Measurements from ENCODE around the gene SH3BP1.
A peak's percentile ranks its signal among the peaks of the same experiment; 100 is the strongest.
"Not testable (repeated sequence)": the region's sequence is repeated elsewhere in the genome, so short reads cannot be mapped to it uniquely, and the experiment has no call there.

SH3BP1 gene

DNA sequence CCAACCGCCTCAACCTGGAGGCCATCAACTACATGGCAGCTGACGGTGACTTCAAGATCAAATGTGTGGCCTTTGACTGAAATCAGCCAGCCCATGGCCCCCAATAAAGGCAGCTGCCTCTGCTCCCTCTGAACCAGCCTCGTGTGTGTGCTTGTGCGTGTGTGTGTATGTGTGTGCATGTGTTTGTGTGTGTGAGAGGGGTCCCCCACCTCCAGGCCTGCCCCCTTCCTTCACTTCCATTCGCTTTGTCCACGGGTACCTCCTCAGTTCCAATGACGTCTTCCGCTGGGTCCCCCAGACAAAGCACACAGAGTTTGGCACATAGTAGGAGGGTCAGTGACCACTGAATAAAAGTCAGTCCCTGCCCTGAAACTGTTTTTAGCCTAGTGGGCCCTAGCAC is 40.2 kb downstream of the SH3BP1 start:
- DNase-seq (ENCODE audit: low spot score), result no peak

DNA sequence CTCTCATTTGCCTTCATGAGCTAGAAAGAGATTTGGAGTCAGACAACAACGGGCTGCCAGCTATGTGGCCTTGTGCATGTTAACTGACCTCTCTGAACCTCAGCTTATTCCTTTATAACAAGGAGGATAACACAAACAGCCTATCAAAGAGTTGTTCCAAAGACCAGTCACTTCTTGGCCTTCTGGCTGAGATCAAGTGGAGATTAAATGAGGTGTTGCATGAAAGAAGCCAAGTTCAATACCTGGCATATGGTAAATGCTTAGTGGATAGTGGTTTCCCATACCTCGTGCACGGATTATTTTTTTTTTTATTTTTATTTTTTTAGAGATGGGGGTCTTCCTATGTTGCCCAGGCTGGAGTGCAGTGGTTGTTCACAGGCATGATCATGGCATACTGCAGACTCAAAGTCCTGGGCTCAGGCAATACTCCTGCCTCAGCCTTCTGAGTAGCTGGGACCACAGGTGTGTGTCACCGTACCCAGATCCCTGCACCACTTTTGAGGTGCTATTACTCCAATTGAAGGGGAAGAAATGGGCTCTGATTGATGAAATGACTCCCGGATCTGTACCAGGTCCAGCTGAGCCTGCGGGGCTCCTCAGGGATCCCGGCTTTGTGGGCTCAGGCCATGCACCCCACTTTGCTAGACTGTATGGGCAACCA is 40.9 kb downstream of the SH3BP1 start:
- DNase-seq (ENCODE audit: low spot score), result no peak

DNA sequence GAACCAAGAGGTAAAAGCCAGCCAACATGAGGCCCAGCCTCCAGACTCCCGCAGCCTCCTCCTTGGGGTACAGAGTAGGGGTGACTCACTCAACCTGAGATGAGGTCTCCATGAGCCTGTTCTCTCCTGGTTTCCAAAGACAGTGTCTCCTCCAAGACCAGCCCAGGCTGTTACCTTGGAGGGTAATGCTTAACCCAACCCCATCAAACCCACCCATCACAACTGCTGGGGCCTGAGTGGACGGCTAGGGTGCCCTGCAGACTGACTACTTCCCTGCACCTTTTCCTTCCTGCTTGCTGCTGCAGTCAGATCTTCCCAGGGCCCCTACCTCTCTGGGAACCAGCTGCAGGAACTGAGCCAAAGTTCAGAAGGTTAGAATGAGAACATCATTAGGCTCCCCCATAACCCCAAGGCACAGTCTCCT is 41.5 kb downstream of the SH3BP1 start:
- DNase-seq (ENCODE audit: low spot score), result no peak

DNA sequence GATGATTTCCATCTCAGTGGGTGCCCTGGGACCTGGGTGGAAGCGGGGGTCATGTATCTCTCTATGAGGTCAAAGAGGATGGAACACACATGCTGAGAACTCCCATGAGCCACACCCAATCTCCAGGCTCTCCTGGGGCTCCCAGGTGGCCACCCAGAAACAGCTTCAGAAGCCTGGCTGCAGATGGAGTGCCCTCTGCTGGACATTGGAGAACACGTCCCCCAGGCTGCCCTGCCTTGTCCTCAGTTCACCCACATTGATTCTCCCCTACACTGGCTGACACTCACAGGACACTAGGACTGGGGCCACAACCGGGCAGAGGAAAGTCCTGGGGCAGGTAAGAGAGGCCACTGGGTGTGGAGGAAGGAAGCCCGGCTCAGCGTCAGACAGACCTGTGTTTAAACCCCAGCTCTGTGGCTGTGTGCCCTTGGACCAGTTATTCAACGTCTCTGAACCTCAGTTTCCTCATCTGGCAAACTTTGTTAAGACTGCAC is 42.1 kb downstream of the SH3BP1 start:
- peak; percentile 74 for DNase-seq (ENCODE audit: low spot score)

DNA sequence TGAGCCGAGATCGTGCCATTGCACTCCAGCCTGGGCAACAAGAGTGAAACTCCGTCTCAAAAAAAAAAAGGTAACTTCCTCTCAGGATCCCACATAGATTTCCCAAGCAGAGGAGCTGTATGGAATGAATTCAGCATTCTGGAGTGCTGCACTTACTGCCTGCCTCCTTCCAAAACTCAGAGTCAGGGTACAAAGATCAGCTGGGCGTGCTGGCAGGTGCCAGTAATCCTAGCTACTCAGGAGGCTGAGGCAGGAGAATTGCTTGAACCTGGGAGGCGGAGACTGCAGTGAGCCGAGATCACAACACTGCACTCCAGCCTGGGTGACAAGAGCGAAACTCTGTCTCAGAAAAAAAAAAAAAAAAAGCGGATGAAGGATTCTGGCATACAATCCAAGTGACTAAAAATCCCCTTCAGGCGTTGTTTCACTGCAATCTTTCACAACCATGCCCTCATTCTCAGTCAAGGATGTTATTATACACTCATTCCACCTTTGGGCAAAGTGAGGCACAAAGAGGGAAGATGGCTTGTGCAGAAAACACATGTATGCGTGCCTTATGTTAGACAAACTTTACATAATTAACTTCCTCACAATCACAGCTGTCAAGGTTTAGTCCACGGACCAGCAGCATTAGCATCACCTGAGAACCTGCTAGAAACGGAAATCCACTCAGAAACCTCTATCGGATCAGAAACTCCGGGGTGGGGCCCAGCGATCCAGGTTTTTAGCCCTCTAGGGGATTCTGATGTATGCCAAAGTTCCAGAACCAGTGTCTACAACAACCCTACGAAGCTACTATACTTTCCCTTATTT is 45.5 kb downstream of the SH3BP1 start:
- no peak for DNase-seq (ENCODE audit: low spot score)

DNA sequence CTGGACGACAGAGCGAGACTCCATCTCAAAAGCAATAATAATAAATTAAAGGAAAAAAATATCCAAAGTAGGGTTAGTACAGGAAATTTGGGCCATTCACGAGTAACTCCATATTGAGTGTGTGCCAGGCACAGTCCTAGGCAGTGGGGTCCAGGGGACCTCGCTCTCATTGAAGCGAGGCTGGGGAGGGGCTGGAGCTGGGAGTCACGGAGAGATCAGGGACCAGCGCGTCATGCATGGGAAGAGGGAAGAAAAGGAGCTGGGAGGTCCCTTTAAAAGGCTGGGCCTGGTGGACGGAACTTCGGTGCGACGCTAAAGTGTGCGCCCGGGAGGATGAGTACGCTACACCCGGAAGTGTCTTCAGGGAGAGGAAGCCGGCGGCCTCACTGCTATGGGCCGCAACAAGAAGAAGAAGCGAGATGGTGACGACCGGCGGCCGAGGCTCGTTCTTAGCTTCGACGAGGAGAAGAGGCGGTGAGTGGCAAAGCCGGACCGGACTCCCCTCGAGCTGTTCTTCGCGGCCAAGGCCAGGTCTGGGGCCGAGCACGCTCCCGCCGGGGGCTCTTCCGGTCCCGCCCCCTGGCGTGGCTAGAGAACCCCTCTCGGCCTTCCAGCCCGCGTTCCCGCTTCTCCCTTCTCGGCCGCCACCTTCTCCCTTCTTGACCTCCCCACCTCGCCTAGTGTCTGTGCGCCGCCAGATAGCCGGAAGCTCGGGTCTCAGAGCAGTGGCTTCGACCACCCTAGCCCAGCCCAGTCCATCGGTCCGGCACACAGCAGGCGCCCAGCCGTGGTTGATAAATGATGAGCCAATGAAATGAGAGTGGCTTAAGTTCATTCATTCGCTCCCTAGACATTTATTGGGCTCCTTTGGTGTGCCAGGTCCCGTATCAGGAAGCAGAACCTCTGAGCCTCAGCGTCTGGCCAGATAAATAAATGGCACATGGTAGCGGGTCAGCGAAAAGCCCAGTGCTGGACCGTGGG is 46.8 kb downstream of the SH3BP1 start, which contains the start of gene NOL12:
Gene NOL12, plus strand, starts transcription at position 342 of the 981 bp plus-strand sequence. Its CDS starts 50 bp downstream, at position 392.
- peak; percentile 83 for DNase-seq (ENCODE audit: low spot score)

DNA sequence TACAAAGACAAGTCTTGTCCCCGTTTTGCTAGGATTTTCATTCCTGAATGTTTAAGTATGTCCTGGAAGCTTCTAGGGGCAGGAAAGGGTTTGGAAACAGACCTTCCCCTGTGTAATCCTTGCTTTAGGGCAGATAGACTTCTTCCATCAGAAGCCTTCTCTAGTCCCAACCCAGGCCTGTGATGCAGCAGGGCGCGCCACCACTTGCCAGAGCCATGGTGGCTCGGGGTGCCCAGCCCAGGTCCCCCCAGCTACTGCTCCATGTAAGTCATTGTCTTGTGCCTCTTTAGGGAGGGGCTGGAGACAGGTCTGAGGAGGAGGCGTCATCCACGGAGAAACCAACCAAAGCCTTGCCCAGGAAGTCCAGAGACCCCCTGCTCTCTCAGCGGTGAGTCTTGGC is 50.9 kb downstream of the SH3BP1 start:
- DNase-seq (ENCODE audit: low spot score), result no peak

DNA sequence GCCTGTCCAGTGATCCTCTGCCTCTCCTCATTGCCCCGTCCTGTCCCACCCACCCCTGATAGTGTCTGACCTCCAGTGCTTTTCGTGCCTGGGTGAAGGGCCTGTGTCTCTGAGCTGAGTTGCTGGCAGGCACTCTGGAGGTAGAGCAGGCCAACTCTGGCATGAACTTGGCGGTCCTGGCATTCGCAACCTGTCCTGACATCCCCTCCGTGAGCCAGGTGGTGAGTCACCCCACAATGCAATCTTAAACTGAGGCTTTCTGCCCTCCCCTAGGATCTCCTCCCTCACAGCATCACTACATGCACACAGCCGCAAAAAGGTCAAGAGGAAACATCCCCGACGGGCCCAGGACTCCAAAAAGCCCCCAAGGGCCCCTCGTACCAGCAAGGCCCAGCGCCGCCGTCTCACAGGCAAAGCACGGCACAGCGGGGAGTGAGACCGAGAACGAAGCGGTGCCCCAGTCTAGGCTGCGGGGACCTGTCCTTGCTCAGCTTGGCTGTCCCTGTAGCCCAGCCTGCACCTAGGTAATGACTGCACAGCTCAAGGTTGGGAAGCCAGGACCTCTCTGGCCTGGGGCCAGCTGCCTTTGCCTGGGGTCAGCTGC is 51.5 kb downstream of the SH3BP1 start:
- DNase-seq (ENCODE audit: low spot score), result no peak

DNA sequence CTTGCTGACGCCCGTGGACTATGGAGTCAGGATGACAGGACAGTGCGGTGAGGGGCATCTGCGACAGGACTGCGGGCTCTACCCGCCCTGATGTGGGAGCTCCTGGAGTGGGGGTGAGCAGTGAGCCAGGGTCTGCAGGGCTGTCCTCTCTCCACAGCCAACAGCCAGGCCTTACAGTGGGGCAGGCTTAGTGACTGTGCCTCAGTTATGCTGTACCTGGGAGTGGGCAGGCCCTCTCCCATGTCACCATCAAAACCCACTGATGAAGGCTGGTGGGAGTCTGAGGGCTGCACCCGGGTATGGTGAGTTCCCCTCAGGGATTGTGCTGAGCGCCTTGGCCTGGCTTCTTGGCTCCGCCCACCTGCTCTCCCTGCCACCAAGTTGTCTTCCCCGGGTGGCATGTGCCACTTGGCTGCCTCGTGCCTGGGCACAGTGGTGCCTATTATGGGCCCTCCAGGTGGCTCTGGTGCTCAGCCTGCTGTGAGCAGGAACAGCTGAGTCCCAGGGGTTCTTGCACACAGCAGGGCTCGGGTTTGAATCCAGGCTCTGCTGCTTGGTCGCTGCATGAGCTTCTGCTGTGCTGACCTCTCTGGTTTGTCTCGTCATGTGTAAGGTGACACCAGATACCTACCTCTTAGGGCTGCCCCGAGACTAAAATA is 53.3 kb downstream of the SH3BP1 start:
- no peak for DNase-seq (ENCODE audit: low spot score)

DNA sequence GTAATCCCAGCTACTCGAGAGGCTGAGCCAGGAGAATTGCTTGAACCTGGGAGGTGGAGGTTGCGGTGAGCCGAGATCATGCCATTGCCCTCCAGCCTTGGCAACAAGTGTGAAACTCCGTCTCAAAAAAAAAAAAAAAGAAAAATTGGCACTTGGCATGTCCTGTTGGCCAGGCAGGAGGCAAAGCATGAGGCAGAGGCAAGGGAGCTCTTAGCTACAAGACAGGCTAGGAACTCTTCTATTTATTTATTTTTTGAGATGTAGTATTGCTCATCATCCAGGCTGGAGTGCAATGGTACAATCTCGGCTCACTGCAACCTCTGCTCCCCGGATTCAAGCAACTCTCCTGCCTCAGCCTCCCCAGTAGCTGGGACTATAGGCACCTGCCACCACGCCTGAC is 54.7 kb downstream of the SH3BP1 start:
- DNase-seq (ENCODE audit: low spot score), result not testable (repeated sequence)

DNA sequence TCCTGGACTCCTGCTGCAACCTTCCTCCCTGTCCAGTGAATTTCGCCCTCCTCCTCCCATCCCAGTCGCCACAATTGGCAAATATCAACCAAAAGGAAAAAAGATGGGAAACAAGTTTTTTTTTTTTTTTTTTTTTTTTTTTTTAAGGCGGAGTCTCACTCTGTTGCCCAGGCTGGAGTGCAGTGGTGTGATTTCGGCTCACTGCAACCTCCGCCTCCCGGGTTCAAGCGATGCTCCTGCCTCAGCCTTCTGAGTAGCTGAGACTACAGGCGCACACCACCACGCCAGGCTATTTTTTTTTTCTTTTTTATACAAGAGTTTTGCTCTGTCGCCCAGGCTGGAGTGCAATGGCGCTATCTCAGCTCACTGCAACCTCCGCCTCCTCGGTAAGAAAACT is 56.8 kb downstream of the SH3BP1 start:
- not testable (repeated sequence) for DNase-seq (ENCODE audit: low spot score)

DNA sequence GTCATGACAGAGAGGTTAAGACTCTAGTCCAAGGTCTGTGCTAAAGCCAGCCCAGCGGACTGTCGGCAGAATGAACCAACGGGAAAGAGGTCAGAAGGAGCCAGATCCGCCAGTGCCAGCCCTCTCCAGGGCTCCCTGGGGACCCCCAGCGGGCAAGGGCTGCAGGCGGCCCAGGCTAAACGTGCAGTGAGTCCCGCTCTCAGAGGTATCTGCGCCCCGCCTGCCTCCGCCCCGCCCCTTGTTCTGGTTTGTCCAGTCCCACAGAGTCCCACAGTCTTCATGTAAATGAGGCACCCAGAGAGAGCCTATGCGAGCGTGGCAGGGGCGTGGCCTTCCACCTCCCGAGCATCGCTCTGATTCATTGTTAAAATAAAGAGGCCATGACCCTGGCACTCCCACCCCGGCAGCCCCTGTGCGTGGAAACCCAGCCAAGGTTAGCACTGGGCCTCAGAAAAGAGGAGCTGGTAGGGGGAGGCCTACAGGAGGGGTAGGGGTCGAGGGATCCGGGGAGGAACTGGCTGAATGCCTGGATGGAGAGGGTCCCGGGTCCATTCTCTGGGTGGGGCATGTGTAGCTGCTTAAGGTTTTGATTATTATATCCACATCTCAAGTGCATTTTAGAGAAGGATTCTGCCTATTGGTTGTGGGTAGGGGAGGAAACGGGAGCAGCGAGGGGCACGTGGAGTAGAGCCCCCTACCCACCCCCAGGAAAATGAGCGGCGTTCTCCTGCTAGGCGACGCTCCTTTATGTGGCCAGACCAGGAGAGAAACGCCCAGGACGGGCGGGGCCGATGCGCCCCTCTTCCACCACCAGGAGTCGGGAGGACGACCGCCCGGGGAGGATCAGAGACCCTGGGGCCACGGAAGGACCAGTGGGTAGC is 57.4 kb downstream of the SH3BP1 start, which contains the start of gene TRIOBP:
Gene TRIOBP, plus strand, starts transcription at position 392 of the 881 bp plus-strand sequence. CDS start 4,318 bp downstream, outside the sequence.
- DNase-seq (ENCODE audit: low spot score), result peak; percentile 91

DNA sequence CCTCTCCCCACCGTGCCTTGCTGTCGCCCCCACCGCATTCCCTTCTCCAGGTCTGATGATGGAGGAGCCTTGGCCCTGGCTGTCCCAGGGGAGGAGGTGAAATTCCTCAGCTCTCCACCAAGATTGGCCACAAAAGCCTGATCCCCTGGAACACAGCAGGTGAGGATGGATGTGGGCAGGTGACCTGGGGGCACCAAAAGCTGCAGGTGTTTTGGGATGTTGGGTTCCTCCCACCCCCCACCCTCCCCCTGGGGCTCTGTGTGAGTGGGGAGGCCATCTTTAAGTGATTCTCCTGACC is 58.0 kb downstream of the SH3BP1 start:
- DNase-seq (ENCODE audit: low spot score), result no peak

DNA sequence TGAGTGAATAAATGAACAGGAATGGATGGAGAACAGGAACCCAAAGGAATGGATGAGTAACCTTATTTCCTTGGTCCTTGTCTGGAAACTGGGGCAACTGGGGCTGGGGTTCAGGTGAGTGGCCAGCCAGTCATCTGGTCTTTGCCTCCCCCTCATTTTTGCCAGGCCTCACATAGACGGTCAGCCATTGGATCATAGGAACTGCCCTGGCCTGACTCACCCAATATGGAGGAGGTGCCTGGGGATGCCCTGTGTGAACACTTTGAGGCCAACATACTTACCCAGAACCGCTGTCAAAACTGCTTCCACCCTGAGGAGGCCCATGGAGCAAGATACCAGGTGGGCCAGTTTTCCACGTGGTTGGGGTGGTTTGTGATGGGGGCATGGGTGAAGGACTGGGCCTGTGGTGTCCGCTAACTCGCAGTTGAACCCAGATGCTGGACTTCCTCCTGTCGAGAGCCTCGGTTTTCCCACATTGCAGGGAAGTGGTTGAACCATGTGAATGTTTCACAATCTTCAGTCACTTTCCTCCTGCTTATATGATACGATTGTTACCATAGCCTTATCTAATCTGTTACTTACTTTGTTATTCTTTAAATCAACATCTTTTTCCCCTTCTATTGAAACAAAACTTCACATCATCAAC is 61.8 kb downstream of the SH3BP1 start:
- DNase-seq (ENCODE audit: low spot score), result no peak

DNA sequence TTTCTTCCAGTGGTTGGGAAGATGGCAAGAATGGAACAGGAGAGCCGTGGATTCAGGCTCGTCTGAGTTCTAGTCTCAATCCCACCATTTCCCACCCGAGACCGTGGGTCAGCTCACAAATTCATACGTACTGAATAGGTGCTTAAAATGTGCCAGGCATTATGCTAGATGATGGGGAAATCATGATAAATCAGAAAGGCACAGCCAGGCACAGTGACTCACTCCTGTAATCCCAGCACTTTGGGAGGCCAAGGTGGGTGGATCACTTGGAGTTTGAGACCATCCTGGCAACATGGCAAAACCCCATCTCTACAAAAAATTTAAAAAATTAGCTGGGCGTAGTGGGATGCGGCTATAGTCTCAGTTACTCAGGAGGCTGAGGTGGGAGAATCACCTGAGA is 64.4 kb downstream of the SH3BP1 start:
- no peak for DNase-seq (ENCODE audit: low spot score)

DNA sequence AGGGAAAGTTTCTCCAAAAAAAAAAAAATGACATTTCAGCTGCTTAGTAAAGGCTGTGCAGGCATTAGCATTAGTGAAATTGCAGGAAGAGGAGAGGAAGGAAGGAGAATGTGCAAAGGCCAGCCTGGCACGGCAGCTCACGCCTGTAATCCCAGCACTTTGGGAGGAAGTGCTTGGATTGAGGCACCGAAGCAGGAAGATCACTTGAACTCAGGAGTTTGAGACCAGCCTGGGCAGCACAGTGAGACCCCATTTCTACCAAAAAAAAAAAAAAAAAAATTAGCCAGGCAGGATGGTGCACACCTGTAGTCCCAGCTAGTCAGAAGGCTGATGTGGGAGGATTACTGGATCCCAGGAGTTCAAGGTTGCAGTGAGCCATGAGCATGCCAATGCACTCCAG is 65.2 kb downstream of the SH3BP1 start:
- DNase-seq (ENCODE audit: low spot score), result no peak

DNA sequence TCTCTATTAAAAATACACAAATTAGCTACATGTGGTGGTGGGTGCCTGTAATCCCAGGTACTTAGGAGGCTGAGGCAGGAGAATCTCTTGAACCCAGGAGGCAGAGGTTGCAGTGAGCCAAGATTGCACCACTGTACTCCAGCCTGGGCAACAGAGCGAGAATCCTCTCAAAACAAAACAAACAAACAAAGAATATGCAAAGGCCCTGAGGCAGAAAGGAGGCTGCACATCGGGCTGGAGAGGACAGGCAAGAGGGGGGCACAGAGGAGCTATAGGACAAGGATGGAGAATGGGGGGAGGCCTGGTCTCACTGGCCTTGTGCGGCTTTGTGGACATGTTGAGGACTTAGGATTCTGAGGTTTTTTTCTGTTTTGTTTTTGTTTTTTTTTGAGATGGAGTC is 65.7 kb downstream of the SH3BP1 start:
- no peak for DNase-seq (ENCODE audit: low spot score)
